ENCODE results near the gene CLRN1. TPM values are rescaled to one million over a fixed set of nuclear protein-coding genes. Genes with fewer than 3 reads are reported as not detected.

CLRN1 gene
- total RNA-seq, 1 experiment from 2014 or later = not detected

DNA sequence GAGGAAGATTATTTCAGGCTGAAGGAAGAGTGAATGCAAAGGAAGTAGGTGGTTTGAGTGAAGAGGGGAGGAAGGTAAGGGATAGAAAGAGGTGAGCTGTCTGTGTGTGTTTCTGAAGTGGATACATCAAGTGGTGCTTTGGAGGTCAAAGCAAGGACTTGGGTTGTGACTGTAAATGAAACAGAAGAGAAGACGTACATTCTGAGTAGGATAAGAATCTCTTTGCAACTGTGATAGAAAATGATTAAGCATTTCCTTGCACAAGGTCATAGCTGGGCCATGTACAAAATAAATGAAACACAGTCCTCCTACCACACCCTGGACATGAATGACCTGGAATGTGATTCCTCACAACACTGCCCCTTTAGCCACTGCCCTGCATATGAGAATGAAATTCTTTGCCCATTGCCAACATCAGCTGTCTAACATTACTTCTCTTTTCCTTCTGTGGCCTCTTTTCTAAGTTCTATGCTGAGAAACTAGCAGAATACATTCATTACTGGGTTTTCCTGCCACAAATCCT lies 39.0 kb downstream of the CLRN1 start:
- Mint-ChIP-seq H3K9me3 (ENCODE audit: unreplicated experiment) (no peaks in the 10 kb centered on the region), H3K4me1 (ENCODE audit: low read depth, unreplicated experiment) (no peaks in the 10 kb centered on the region), H3K4me3 (ENCODE audit: unreplicated experiment) (no peak overlapping the region), H3K36me3 (ENCODE audit: insufficient read depth, unreplicated experiment) (no peaks in the 10 kb centered on the region), H3K27me3 (ENCODE audit: insufficient read depth, unreplicated experiment) (peaks cover 31% of the 10 kb centered on the region), H3K27ac (ENCODE audit: unreplicated experiment) (no peak overlapping the region)
- Histone ChIP-seq H3K27me3 (replicated peaks; ENCODE audit: control insufficient read depth, insufficient read depth, low read length) (no peaks in the 10 kb centered on the region; the same call in none of the 2 replicates), H3K36me3 (ENCODE audit: control insufficient read depth, insufficient read depth, low read length) (no peaks in the 10 kb centered on the region), H3K9me3 (no peaks in the 10 kb centered on the region), H3K4me1 (no peaks in the 10 kb centered on the region), H3K4me3 (ENCODE audit: low read depth, low read length) (no peak overlapping the region)
- POLR2A ChIA-PET = no interaction called here
- no TSS peak for BruUV-seq (replicated peaks)
- CTCF ChIA-PET = no interaction called here
- TF ChIP-seq, protein P1, sequence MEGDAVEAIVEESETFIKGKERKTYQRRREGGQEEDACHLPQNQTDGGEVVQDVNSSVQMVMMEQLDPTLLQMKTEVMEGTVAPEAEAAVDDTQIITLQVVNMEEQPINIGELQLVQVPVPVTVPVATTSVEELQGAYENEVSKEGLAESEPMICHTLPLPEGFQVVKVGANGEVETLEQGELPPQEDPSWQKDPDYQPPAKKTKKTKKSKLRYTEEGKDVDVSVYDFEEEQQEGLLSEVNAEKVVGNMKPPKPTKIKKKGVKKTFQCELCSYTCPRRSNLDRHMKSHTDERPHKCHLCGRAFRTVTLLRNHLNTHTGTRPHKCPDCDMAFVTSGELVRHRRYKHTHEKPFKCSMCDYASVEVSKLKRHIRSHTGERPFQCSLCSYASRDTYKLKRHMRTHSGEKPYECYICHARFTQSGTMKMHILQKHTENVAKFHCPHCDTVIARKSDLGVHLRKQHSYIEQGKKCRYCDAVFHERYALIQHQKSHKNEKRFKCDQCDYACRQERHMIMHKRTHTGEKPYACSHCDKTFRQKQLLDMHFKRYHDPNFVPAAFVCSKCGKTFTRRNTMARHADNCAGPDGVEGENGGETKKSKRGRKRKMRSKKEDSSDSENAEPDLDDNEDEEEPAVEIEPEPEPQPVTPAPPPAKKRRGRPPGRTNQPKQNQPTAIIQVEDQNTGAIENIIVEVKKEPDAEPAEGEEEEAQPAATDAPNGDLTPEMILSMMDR (IDR thresholded peaks at IDR 0.05; ENCODE audit: insufficient read depth in 1 of 2, low read depth in 1 of 2, low read length in 1 of 2, severe bottlenecking in 1 of 2, unreplicated experiment in 1 of 2) = no peak
- no peak for DNase-seq
- intact Hi-C loops (cut with micrococcal nuclease; ENCODE audit: unreplicated experiment) = no loop called here

DNA sequence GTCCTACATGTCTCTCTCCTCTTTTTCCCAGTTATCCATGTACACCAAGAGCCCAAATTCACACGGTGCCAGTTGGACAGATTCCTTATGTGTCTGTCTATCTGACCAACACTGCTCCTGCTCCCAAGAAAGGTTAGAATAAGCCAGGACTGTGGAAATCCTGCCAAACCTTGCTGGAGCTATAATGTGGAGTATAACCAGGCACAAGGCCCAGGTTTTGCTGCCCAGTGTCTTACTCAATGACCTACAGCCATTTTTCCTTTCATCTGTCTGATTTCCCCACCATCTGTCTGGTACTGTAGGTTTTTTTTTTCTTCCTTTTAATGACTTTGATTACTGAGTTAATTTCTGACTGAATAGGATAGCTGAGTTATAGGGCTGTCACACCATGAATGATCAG lies 40.8 kb downstream of the CLRN1 start:
- no peaks in the 10 kb centered on the region for H3K4me1 Mint-ChIP-seq (ENCODE audit: low read depth, unreplicated experiment)
- H3K9me3 Mint-ChIP-seq (ENCODE audit: unreplicated experiment) = no peaks in the 10 kb centered on the region
- H3K4me1 ChIP-seq = no peaks in the 10 kb centered on the region
- no peak overlapping the region for H3K27ac Mint-ChIP-seq (ENCODE audit: unreplicated experiment)
- H3K9me3 ChIP-seq = no peaks in the 10 kb centered on the region
- CTCF ChIA-PET = interaction anchor here (0.7 kb wide), 1 partner anchor 22 kb away, joined by 3 read pairs; no protein-coding TSS in a partner anchor
- no peaks in the 10 kb centered on the region for H3K36me3 Mint-ChIP-seq (ENCODE audit: insufficient read depth, unreplicated experiment)
- H3K27me3 Mint-ChIP-seq (ENCODE audit: insufficient read depth, unreplicated experiment) = peaks cover 29% of the 10 kb centered on the region
- no TSS peak for BruUV-seq (replicated peaks)
- no peak overlapping the region for H3K4me3 Mint-ChIP-seq (ENCODE audit: unreplicated experiment)
- POLR2A ChIA-PET = no interaction called here
- H3K27me3 ChIP-seq (replicated peaks; ENCODE audit: control insufficient read depth, insufficient read depth, low read length) = no peaks in the 10 kb centered on the region; the same call in none of the 2 replicates
- no peak for DNase-seq
- no peak overlapping the region for H3K4me3 ChIP-seq (ENCODE audit: low read depth, low read length)
- intact Hi-C loops (cut with micrococcal nuclease; ENCODE audit: unreplicated experiment) = no loop called here
- TF ChIP-seq, protein P1 (IDR thresholded peaks at IDR 0.05; ENCODE audit: insufficient read depth in 1 of 2, low read depth in 1 of 2, low read length in 1 of 2, severe bottlenecking in 1 of 2, unreplicated experiment in 1 of 2) = no peak
- no peaks in the 10 kb centered on the region for H3K36me3 ChIP-seq (ENCODE audit: control insufficient read depth, insufficient read depth, low read length)

DNA sequence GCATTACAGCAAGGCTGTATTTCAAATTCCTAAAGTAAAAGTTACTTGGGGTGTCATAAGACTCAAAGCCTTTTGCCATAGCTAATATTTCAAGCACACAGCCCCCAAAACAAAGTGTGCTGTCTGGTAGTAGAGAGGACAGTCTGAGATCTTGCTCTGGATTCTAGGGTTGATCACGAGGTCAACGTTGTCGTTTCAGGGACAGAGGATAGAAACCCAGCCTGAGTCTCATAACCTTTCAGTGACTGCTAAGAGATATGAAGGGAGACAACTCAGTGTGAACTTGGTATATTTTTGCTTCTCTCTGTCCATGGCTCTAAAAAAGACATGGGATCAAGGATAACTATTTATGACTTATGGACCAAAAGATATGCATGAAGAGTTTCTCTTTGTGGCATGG lies 41.7 kb downstream of the CLRN1 start:
- Mint-ChIP-seq H3K4me3 (ENCODE audit: unreplicated experiment) (no peak overlapping the region), H3K9me3 (ENCODE audit: unreplicated experiment) (no peaks in the 10 kb centered on the region)
- CTCF ChIA-PET = no interaction called here

More for the DNA sequence above, 41.7 kb downstream of the CLRN1 start:
- no peaks in the 10 kb centered on the region for H3K36me3 ChIP-seq (ENCODE audit: control insufficient read depth, insufficient read depth, low read length)
- intact Hi-C loops (cut with micrococcal nuclease; ENCODE audit: unreplicated experiment) = no loop called here
- no peaks in the 10 kb centered on the region; the same call in none of the 2 replicates for H3K27me3 ChIP-seq (replicated peaks; ENCODE audit: control insufficient read depth, insufficient read depth, low read length)
- Mint-ChIP-seq H3K4me1 (ENCODE audit: low read depth, unreplicated experiment) (peaks cover under 1% of the 10 kb centered on the region), H3K27ac (ENCODE audit: unreplicated experiment) (no peak overlapping the region), H3K36me3 (ENCODE audit: insufficient read depth, unreplicated experiment) (no peaks in the 10 kb centered on the region), H3K27me3 (ENCODE audit: insufficient read depth, unreplicated experiment) (peaks cover 24% of the 10 kb centered on the region)
- no peak overlapping the region for H3K4me3 ChIP-seq (ENCODE audit: low read depth, low read length)
- no peaks in the 10 kb centered on the region for H3K4me1 ChIP-seq
- TF ChIP-seq, protein P1 (IDR thresholded peaks at IDR 0.05; ENCODE audit: insufficient read depth in 1 of 2, low read depth in 1 of 2, low read length in 1 of 2, severe bottlenecking in 1 of 2, unreplicated experiment in 1 of 2) = no peak
- DNase-seq = no peak
- POLR2A ChIA-PET = no interaction called here
- no TSS peak for BruUV-seq (replicated peaks)
- no peaks in the 10 kb centered on the region for H3K9me3 ChIP-seq
